Neural cell (in vitro differentiated cells): ENCODE data around the gene PRSS57.

Source experiments
- CTCF ChIP-seq: fragments of 450-650 bp; IDR thresholded peaks from 2 replicates; pipeline ENCODE4 v1.5.1; 2014; ENCODE audit warnings: antibody characterized with exemption, mild to moderate bottlenecking, moderate library complexity; ENCODE audit not compliant: poor library complexity, severe bottlenecking
- EZH2 ChIP-seq: fragments of 200-600, 300-800 bp; shearing (Covaris generic), sonication (generic); IDR thresholded peaks from 2 replicates; pipeline ENCODE4 v1.6.1; 2014; ENCODE audit warnings: antibody characterized with exemption, low read length, borderline replicate concordance, mild to moderate bottlenecking; ENCODE audit not compliant: insufficient read depth, poor library complexity, severe bottlenecking
- POLR2AphosphoS5 ChIP-seq: IDR thresholded peaks from 2 replicates; pipeline ENCODE4 v1.6.1; 2012
- SMC3 ChIP-seq: fragments of 450-650 bp; conservative IDR thresholded peaks from 2 replicates; pipeline ENCODE4 v1.6.1; 2014; ENCODE audit warnings: antibody characterized with exemption, mild to moderate bottlenecking, moderate library complexity; ENCODE audit not compliant: poor library complexity
- TAF1 ChIP-seq: IDR thresholded peaks from 2 replicates; pipeline ENCODE4 v1.6.1; 2012; ENCODE audit warnings: low read depth

DNA sequence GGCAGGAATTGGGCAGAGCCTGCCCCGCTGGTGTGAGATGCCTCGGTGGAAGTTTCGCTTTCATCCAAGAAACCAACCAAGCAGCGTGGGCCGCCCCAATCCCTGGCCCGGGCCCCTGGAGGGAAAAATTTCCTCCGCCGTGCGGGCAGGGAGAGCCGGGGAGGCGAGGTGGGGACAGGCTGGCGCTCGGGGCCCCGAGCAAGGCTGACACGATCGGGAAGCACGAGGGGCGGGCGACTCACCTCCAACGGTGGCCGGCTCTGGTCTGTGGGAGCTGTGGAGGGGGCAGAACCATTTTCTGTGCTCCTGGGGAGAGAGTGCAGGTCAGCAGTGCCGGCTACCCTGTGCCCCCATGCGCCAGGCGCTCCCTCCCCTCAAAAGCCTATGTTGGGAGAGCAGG is 43.3 kb downstream of the PRSS57 start:
- no peak for TF ChIP-seq CTCF
- no peak for TF ChIP-seq POLR2AphosphoS5
- no peak for TF ChIP-seq SMC3
- TF ChIP-seq EZH2: no peak
- no peak for TF ChIP-seq TAF1
